Measurements from ENCODE around the gene BSN. TPM values are rescaled to one million over a fixed set of nuclear protein-coding genes. Genes with fewer than 3 reads are reported as not detected.

Gene BSN
- total and polyA plus RNA-seq, 12 donors, result 0.06 to 1.4 (median 0.62) TPM

- H3K4me1 ChIP-seq, result peaks cover 0 to 21% (median 17%) of the 10 kb centered on the region in 9 donors
- peak within 1 kb of the TSS; percentile 77 to 97 (median 92) for H3K27ac ChIP-seq
- 0 to 1% methylated on average over 71 of the region's 71 CpGs for WGBS, 2 donors
- peak within 1 kb of the TSS; percentile 61 to 99 (median 84) for H3K4me3 ChIP-seq
- no peaks in the 10 kb centered on the region for H3K27me3 ChIP-seq
- H3K36me3 ChIP-seq, result peaks cover 0 to 34% (median 30%) of the 10 kb centered on the region in 9 donors
- peak; percentile 92 to 97 (median 95) for ATAC-seq
- intact Hi-C loops (cut with DNase I), result loop anchor here in 3 of 10 donors (5.0 to 10.0 kb wide), 4 partner anchors 137 to 217 kb away; partner anchors contain the start of gene DAG1 (in 2 of the 3)
- H3K9me3 ChIP-seq, result no peaks in the 10 kb centered on the region
- peak; percentile 94 for DNase-seq
- TF ChIP-seq CTCF (IDR thresholded peaks at IDR 0.05), result peak in 1 of 9 donors; percentile 6
Observed at GRCh38 chr3:49673715-49674496, 119.6 kb downstream of the BSN start, which contains the start of gene APEH. Gene APEH, plus strand, starts transcription at chr3:49674351. Its CDS starts 51 bp downstream, at chr3:49674402.

GRCh38 chr3:49674497-49674983 lies 120.3 kb downstream of the BSN start:
- Histone ChIP-seq H3K27ac (peak overlapping the region in 9 of 10 donors; percentile 79 to 97 (median 92)), H3K27me3 (no peaks in the 10 kb centered on the region), H3K36me3 (peaks cover 0 to 40% (median 37%) of the 10 kb centered on the region in 9 donors), H3K9me3 (no peaks in the 10 kb centered on the region), H3K4me1 (peaks cover 0 to 21% (median 17%) of the 10 kb centered on the region in 9 donors), H3K4me3 (peak overlapping the region; percentile 61 to 99 (median 84))
- peak in 2 of 9 donors; percentile 24 to 28 for TF ChIP-seq CTCF (IDR thresholded peaks at IDR 0.05)
- 8 to 13% methylated on average over 32 to 34 of the region's 34 CpGs for WGBS, 2 donors
- intact Hi-C loops (cut with DNase I), result loop anchor here in 3 of 10 donors (5.0 to 10.0 kb wide), 4 partner anchors 137 to 217 kb away; partner anchors contain the start of gene DAG1 (in 2 of the 3)
- ATAC-seq (peak; percentile 6 to 58 (median 14)), DNase-seq (peak in 1 of 2 donors; percentile 19)

GRCh38 chr3:49675912-49676311 lies 121.6 kb downstream of the BSN start:
- Histone ChIP-seq H3K9me3 (no peaks in the 10 kb centered on the region), H3K27ac (no peak overlapping the region), H3K4me3 (no peak overlapping the region), H3K4me1 (peaks cover 0 to 21% (median 17%) of the 10 kb centered on the region in 9 donors), H3K36me3 (peaks cover 0 to 54% (median 50%) of the 10 kb centered on the region in 9 donors), H3K27me3 (no peaks in the 10 kb centered on the region)
- DNase-seq, result no peak
- WGBS, 2 donors, result 89 to 91% methylated on average over 11 of the region's 11 CpGs
- ATAC-seq, result no peak
- intact Hi-C loops (cut with DNase I), result loop anchor here in 1 of 10 donors (10.0 kb wide), 1 partner anchor 201 kb away; the partner anchor contains the start of gene DAG1
- TF ChIP-seq CTCF (IDR thresholded peaks at IDR 0.05), result no peak

DNA sequence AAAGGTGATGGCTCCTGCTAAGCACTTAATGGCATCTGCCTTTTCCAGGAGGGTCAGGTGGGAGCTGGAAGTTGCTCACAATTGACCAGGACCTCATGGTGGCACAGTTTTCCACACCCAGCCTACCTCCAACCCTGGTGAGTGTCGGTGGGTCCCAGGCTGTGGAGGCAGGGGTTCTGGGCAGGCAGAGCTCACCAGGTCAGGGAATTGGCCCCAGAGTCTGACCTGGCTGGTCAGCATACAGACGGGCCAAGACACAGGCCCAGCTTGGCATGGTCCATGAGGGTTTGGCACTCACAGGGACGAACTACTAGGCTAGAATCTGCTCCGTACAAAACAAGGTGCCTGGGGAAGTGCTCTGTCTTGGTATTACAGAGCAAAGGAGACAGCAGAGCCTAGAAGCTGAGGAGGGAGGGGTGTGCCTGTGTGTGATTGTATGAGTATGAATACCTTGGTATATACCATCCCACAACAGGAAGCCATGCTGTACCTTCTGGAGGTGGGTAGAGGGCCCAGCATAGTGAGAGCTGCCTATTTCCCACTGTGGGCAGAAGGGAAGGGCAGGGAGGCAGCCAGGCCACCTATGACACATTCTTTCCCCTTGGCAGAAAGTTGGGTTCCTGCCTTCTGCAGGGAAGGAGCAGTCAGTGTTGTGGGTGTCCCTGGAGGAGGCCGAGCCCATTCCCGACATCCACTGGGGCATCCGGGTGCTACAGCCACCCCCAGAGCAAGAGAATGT lies 126.4 kb downstream of the BSN start:
- no peak overlapping the region for H3K27ac ChIP-seq
- no peak for ATAC-seq
- H3K9me3 ChIP-seq, result no peaks in the 10 kb centered on the region
- 81 to 84% methylated on average over 7 of the region's 7 CpGs for WGBS, 2 donors
- intact Hi-C loops (cut with DNase I), result no loop called here
- no peak overlapping the region for H3K4me3 ChIP-seq
- H3K27me3 ChIP-seq, result no peaks in the 10 kb centered on the region
- no peak for DNase-seq
- peaks cover 0 to under 1% (median 0%) of the 10 kb centered on the region in 9 donors for H3K4me1 ChIP-seq
- H3K36me3 ChIP-seq, result peaks cover 5 to 93% (median 73%) of the 10 kb centered on the region in 9 donors
- no peak for TF ChIP-seq CTCF (IDR thresholded peaks at IDR 0.05)

All from heart right ventricle (tissue), 16 donors.